Effector memory CD8-positive, alpha-beta T cell (primary cell): Measurements from ENCODE around the gene DPY19L2.
"Not testable (repeated sequence)": the region's sequence is repeated elsewhere in the genome, so short reads cannot be mapped to it uniquely, and the experiment has no call there.

ENCODE experiments used
- ATAC-seq: fragments of 150-1000 bp; cut with Tn5 transposase; replicated peaks from 2 replicates; pipeline ENCODE4 v1.10.0; 2021; ENCODE audit warnings: mild to moderate bottlenecking, moderate library complexity
- DNase-seq, 3 experiments: peaks; one replicate each; pipeline ENCODE4 v3.0.0; 2021
- H3K27ac Mint-ChIP-seq, 2 donors: one replicate each; pipeline ENCODE4 v1.8.0; 2022; ENCODE audit warnings: mild to moderate bottlenecking in 2 of 2, mixed read lengths in 2 of 2, moderate library complexity in 2 of 2
- H3K27me3 Mint-ChIP-seq, 2 donors: one replicate each; pipeline ENCODE4 v1.8.0; 2022; ENCODE audit warnings: mixed read lengths in 2 of 2
- H3K36me3 Mint-ChIP-seq: one replicate; pipeline ENCODE4 v1.8.0; 2022; ENCODE audit warnings: mild to moderate bottlenecking, moderate library complexity, mixed read lengths; ENCODE audit not compliant: insufficient read depth
- H3K4me1 Mint-ChIP-seq, 2 donors: one replicate each; pipeline ENCODE4 v1.8.0; 2022; ENCODE audit warnings: low read depth in 2 of 2, mixed read lengths in 2 of 2
- H3K4me3 Mint-ChIP-seq, 2 donors: one replicate each; pipeline ENCODE4 v1.8.0; 2022; ENCODE audit warnings: mild to moderate bottlenecking in 2 of 2, mixed read lengths in 2 of 2, moderate library complexity in 2 of 2
- H3K9me3 Mint-ChIP-seq, 2 donors: one replicate each; pipeline ENCODE4 v1.8.0; 2022; ENCODE audit warnings: mixed read lengths in 2 of 2

Gene DPY19L2

DNA sequence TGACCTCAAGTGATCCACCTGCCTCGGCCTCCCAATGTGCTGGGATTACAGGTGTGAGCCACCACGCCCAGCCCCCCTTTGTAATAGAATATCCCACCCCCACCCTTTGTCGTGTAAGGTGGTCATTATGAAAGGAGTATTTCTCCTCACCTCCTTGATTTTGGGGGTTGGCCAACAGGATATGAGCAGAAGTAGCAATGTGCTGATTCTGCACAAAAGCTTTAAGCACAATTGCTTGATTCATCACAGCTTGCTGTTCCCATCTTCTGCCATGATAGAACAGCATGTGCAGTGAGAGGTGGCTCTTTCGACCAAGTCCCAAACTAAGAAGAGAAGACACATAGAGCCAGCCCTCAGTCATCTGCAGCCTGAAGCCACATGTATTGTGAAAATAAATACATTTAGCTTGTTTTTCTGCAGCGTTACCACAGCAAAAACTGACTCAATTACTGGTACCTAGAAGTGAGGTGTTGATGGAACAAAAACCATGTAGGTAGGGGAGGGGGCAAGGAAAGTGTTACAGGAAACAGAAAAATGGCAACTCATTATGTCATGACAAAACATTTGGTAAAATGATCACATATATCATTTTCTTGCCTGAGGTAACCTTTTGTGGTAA, 122.9 kb downstream of the DPY19L2 start:
- not testable (repeated sequence) for H3K9me3 Mint-ChIP-seq, ATAC-seq, DNase-seq, H3K4me3 Mint-ChIP-seq, H3K36me3 Mint-ChIP-seq, H3K4me1 Mint-ChIP-seq, H3K27me3 Mint-ChIP-seq, H3K27ac Mint-ChIP-seq

DNA sequence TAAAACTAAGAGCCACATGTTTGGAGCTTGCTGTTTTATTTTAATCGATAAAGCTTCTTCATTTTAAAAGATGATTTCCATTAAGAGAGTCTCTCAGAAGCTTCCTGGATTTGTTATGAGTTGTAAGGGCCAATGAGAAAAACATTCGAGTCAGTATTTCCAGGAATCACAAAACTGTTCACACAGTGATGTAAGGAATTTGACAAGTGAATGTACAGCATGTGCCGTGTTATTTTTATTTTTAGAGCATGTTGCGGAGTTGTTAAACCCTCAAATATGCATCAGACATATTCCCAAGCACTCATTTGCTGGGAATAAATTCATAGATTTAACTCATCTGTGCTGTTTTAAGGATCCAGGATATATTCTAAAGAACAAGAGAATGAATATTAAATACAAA, 129.6 kb downstream of the DPY19L2 start:
- not testable (repeated sequence) for ATAC-seq, H3K36me3 Mint-ChIP-seq, H3K27me3 Mint-ChIP-seq, H3K27ac Mint-ChIP-seq, H3K4me3 Mint-ChIP-seq, H3K4me1 Mint-ChIP-seq, DNase-seq, H3K9me3 Mint-ChIP-seq

DNA sequence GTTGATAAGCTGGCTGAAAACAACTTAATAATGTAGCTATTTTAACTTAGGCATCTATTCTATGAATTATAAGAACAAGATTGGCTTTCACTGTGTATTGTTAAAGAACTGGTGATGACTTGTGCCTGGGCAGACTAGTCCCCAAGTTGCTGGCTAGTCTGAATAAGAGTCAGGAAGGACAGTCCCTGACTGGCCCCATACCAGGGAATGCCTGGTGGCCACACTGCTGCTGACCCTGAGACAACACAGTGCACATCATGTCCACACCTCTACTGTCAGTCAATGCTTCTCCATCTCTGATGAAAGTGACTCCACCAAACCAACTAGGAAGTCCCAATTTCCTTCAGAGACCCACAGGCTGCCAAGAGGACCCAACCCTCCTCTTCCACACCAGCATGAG, 130.5 kb downstream of the DPY19L2 start:
- H3K4me1 Mint-ChIP-seq, ATAC-seq, H3K27me3 Mint-ChIP-seq, H3K4me3 Mint-ChIP-seq, DNase-seq, H3K9me3 Mint-ChIP-seq, H3K27ac Mint-ChIP-seq, H3K36me3 Mint-ChIP-seq: not testable (repeated sequence)

DNA sequence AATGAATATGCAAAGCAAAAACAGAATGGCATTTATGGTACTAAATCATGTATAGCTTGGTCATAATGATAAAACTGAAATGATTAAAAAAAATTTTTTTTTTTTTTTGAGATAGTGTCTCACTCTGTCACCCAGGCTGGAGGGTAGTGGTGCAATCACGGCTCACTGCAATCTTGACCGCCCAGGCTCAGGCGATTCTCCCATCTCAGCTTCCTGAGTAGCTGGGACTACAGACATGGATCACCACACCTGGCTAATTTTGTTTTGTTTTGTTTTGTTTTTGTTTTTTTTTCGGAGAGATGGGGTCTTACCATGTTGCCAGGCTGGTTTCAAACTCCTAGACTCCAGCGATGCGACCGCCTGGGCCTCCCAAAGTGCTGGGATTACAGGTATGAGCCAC, 138.7 kb downstream of the DPY19L2 start:
- not testable (repeated sequence) for H3K27me3 Mint-ChIP-seq, H3K4me1 Mint-ChIP-seq

DNA sequence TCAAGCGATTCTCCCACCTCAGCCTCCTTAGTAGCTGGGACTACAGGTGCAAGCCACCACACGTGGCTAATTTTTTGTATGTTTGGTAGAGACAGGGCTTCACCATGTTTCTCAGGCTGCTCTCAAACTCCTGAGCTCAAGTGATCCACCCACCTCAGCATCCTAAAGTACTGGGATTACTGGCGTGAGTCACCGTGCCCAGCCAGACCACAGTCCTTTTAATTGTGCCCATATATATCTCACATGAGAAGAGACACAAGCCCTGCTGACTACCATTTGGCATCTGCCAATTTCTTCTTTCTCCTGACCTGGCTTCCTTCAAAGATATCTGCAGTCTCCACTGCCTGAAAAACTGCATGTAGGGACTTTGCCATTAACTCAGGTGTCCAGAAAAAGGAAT, 142.5 kb downstream of the DPY19L2 start:
- no peaks in the 10 kb centered on the region for H3K27me3 Mint-ChIP-seq
- peaks cover 0 to 5% of the 10 kb centered on the region in 2 donors for H3K9me3 Mint-ChIP-seq
- H3K27ac Mint-ChIP-seq = no peak overlapping the region
- ATAC-seq (no peak), DNase-seq (no peak)
- no peaks in the 10 kb centered on the region for H3K36me3 Mint-ChIP-seq
- H3K4me3 Mint-ChIP-seq = no peak overlapping the region
- H3K4me1 Mint-ChIP-seq = no peaks in the 10 kb centered on the region

More for the DNA sequence above, 138.7 kb downstream of the DPY19L2 start:
- ATAC-seq, H3K27ac Mint-ChIP-seq, H3K36me3 Mint-ChIP-seq, H3K9me3 Mint-ChIP-seq, DNase-seq, H3K4me3 Mint-ChIP-seq: not testable (repeated sequence)

DNA sequence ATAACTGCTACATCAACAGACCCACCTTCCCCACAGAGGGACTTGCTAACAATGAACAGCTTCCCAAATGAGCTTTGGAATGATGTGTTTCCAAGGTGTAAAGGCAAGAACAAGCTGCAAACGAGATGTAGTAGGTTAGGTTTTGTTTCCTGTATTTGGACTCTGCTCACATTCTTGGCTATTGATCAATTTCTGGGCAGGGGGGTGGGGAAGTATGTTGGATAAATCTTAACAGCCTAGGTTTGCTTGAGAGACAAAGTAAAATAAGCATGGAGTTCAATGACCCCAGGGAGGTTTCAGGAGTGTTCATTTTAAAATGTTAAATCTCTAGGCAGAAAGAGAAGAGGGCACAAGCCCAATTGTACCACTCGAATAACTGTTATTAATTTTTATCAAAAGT, 146.6 kb downstream of the DPY19L2 start:
- DNase-seq (no peak), ATAC-seq (no peak)
- H3K36me3 Mint-ChIP-seq = no peaks in the 10 kb centered on the region
- no peaks in the 10 kb centered on the region for H3K27me3 Mint-ChIP-seq
- peaks cover 0 to 2% of the 10 kb centered on the region in 2 donors for H3K9me3 Mint-ChIP-seq
- H3K4me1 Mint-ChIP-seq = no peaks in the 10 kb centered on the region
- no peak overlapping the region for H3K27ac Mint-ChIP-seq
- no peak overlapping the region for H3K4me3 Mint-ChIP-seq
